ENCODE data around the gene DIP2B.
"Not testable (repeated sequence)": the region's sequence is repeated elsewhere in the genome, so short reads cannot be mapped to it uniquely, and the experiment has no call there.

Gene DIP2B

GRCh38 chr12:50477241-50477832 lies 27.4 kb upstream of the DIP2B start:
- no peaks in the 10 kb centered on the region for H3K79me2 ChIP-seq (ENCODE audit: low read length)
- H3K9me3 ChIP-seq (ENCODE audit: insufficient read depth, low read length), result no peaks in the 10 kb centered on the region
- H3K4me2 ChIP-seq (ENCODE audit: low read length), result no peak overlapping the region
- no peaks in the 10 kb centered on the region for H3K27me3 ChIP-seq (ENCODE audit: low read depth, low read length)
- no peaks in the 10 kb centered on the region for H3K4me1 ChIP-seq (ENCODE audit: low read length)
- no peak overlapping the region for H3K4me3 ChIP-seq (ENCODE audit: low read length)
- H3K36me3 ChIP-seq (replicated peaks; ENCODE audit: low read depth, low read length), result peaks cover 18% of the 10 kb centered on the region
- no peak overlapping the region for H3K9ac ChIP-seq (ENCODE audit: low read length)
- H2AFZ ChIP-seq (ENCODE audit: low read depth, low read length), result no peak overlapping the region
- TF ChIP-seq EZH2phosphoT487 (IDR thresholded peaks at IDR 0.05; ENCODE audit: low read depth), result no peak
- no peak for TF ChIP-seq CTCF (IDR thresholded peaks at IDR 0.05; ENCODE audit: low read depth, low read length)
- no peaks in the 10 kb centered on the region for H4K20me1 ChIP-seq (ENCODE audit: insufficient read depth, low read length)
- H3K27ac ChIP-seq (ENCODE audit: low read length), result no peak overlapping the region

GRCh38 chr12:50482571-50482970 lies 22.2 kb upstream of the DIP2B start:
- no peak overlapping the region for H3K9ac ChIP-seq (ENCODE audit: low read length)
- TF ChIP-seq CTCF (IDR thresholded peaks at IDR 0.05; ENCODE audit: low read depth, low read length) (no peak), EZH2phosphoT487 (IDR thresholded peaks at IDR 0.05; ENCODE audit: low read depth) (no peak)
- H3K9me3 ChIP-seq (ENCODE audit: insufficient read depth, low read length), result no peaks in the 10 kb centered on the region
- no peaks in the 10 kb centered on the region for H4K20me1 ChIP-seq (ENCODE audit: insufficient read depth, low read length)
- no peak overlapping the region for H3K27ac ChIP-seq (ENCODE audit: low read length)
- no peaks in the 10 kb centered on the region for H3K4me1 ChIP-seq (ENCODE audit: low read length)
- H2AFZ ChIP-seq (ENCODE audit: low read depth, low read length), result no peak overlapping the region
- peaks cover 3% of the 10 kb centered on the region for H3K36me3 ChIP-seq (replicated peaks; ENCODE audit: low read depth, low read length)
- H3K79me2 ChIP-seq (ENCODE audit: low read length), result no peaks in the 10 kb centered on the region
- no peak overlapping the region for H3K4me2 ChIP-seq (ENCODE audit: low read length)
- H3K4me3 ChIP-seq (ENCODE audit: low read length), result no peak overlapping the region
- H3K27me3 ChIP-seq (ENCODE audit: low read depth, low read length), result no peaks in the 10 kb centered on the region

DNA sequence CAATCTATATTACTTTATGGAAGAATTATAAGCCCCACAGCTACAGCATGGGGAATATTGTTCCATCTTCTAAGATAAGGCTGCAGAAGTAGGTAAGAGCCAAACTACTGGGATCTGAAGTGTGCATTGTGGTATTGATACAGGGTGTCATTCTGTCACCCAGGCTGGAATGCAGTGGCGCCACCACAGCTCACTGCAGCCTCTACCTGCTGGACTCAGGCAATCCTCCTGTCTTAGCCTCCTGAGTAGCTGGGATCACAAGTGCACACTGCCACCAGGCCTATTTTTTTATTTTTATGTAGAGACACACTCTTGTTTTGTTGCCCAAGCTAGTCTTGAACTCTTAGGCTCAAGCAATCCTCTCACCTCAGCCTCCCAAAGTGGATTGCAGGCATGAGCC lies 21.3 kb upstream of the DIP2B start:
- no peak overlapping the region for H3K27ac ChIP-seq (ENCODE audit: low read length)
- H3K9me3 ChIP-seq (ENCODE audit: insufficient read depth, low read length), result no peaks in the 10 kb centered on the region
- H3K4me1 ChIP-seq (ENCODE audit: low read length), result no peaks in the 10 kb centered on the region
- H3K4me3 ChIP-seq (ENCODE audit: low read length), result no peak overlapping the region
- no peak overlapping the region for H3K9ac ChIP-seq (ENCODE audit: low read length)
- no peaks in the 10 kb centered on the region for H3K27me3 ChIP-seq (ENCODE audit: low read depth, low read length)
- H3K4me2 ChIP-seq (ENCODE audit: low read length), result no peak overlapping the region
- H3K36me3 ChIP-seq (replicated peaks; ENCODE audit: low read depth, low read length), result peaks cover 3% of the 10 kb centered on the region
- H4K20me1 ChIP-seq (ENCODE audit: insufficient read depth, low read length), result no peaks in the 10 kb centered on the region
- H3K79me2 ChIP-seq (ENCODE audit: low read length), result no peaks in the 10 kb centered on the region
- TF ChIP-seq EZH2phosphoT487 (IDR thresholded peaks at IDR 0.05; ENCODE audit: low read depth), result no peak
- no peak for TF ChIP-seq CTCF (IDR thresholded peaks at IDR 0.05; ENCODE audit: low read depth, low read length)
- no peak overlapping the region for H2AFZ ChIP-seq (ENCODE audit: low read depth, low read length)

DNA sequence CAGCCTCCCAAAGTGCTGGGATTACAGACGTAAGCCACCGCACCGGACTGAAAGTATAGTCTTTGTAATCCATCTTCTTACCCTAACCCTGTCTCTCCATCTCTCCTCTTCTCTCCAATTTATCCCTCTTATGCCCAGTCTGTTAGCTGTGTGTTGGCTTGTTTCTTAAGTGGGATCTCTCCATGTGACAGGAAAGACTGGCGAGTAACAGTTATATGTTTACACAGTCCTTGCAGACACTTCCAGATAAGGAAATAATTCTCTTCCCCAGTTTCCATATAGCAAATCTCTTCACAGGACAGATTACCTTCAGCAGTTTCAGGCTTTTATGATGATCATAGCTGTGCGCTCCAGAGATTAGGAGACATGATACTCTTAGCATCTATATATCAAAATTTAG lies 16.0 kb upstream of the DIP2B start:
- TF ChIP-seq CTCF (IDR thresholded peaks at IDR 0.05; ENCODE audit: low read depth, low read length) (no peak), EZH2phosphoT487 (IDR thresholded peaks at IDR 0.05; ENCODE audit: low read depth) (no peak)
- Histone ChIP-seq H3K4me1 (ENCODE audit: low read length) (no peaks in the 10 kb centered on the region), H3K9me3 (ENCODE audit: insufficient read depth, low read length) (no peaks in the 10 kb centered on the region), H2AFZ (ENCODE audit: low read depth, low read length) (no peak overlapping the region), H3K9ac (ENCODE audit: low read length) (no peak overlapping the region), H3K27me3 (ENCODE audit: low read depth, low read length) (no peaks in the 10 kb centered on the region), H3K27ac (ENCODE audit: low read length) (no peak overlapping the region), H3K4me3 (ENCODE audit: low read length) (no peak overlapping the region), H3K79me2 (ENCODE audit: low read length) (no peaks in the 10 kb centered on the region), H3K36me3 (replicated peaks; ENCODE audit: low read depth, low read length) (no peaks in the 10 kb centered on the region), H3K4me2 (ENCODE audit: low read length) (no peak overlapping the region), H4K20me1 (ENCODE audit: insufficient read depth, low read length) (no peaks in the 10 kb centered on the region)

DNA sequence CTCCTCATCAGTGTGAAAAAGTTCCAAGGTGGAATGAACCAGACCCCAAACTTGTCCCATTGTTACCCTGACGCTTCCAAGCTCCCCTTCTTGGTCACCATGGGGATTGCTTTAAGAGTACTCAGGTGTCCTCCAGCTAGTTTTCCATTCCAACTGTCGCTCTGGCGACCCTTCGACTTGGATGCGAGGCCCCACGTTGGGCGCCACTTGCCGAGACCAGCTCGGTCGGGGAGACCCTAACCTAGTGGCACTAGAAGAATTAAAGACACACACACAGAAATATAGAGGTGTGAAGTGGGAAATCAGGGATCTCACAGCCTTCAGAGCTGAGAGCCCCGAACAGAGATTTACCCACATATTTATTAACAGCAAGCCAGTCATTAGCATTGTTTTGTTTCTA lies 6.7 kb upstream of the DIP2B start:
- not testable (repeated sequence) for H3K4me1 ChIP-seq (ENCODE audit: low read length); H4K20me1 ChIP-seq (ENCODE audit: insufficient read depth, low read length); H3K9ac ChIP-seq (ENCODE audit: low read length); H3K79me2 ChIP-seq (ENCODE audit: low read length); H2AFZ ChIP-seq (ENCODE audit: low read depth, low read length); H3K27me3 ChIP-seq (ENCODE audit: low read depth, low read length); H3K9me3 ChIP-seq (ENCODE audit: insufficient read depth, low read length); H3K27ac ChIP-seq (ENCODE audit: low read length); H3K4me2 ChIP-seq (ENCODE audit: low read length); H3K36me3 ChIP-seq (replicated peaks; ENCODE audit: low read depth, low read length); H3K4me3 ChIP-seq (ENCODE audit: low read length)

Measured in OCI-LY3 (cell line).